GM08714 (cell line): Measurements from ENCODE around the gene TBX10.
"Not testable (repeated sequence)": the region's sequence is repeated elsewhere in the genome, so short reads cannot be mapped to it uniquely, and the experiment has no call there.

ENCODE experiments used
- H3K4me3 ChIP-seq: fragments of 200-500 bp; sonication (Bioruptor generic); 2 replicates; pipeline ENCODE4 v1.5.1; 2014; ENCODE audit warnings: mild to moderate bottlenecking, low read length, inconsistent platforms
- ZNF274 ChIP-seq: IDR thresholded peaks from 2 replicates; pipeline ENCODE4 v1.6.1; 2012; ENCODE audit warnings: mild to moderate bottlenecking, low read depth, low read length

Gene TBX10

DNA sequence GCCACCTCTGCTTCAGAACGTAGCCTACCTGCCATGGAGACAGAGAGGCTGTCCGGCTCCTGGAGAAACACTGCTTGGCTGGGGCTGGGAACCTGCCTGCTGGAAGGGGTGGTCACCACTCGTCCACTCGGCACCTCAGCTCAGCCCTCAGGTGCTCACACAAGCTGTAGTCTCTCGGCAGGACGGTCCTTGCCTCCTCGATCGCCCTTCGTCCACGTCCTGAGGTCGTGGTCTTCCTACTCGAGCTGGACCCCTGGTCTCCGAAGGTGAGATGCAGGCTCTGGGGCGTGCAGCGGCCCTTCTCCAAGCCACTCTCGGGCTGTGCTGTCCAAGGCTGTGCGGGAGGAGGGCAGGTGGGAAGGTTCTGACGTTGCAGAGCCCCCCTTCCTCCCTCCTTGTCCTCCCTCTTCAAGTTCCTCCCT lies at the start of gene TBX10:
TSS of gene TBX10 (minus strand) at position 326 of the 422 bp plus-strand sequence. CDS start at position 35, 291 bp downstream.
- no peak for TF ChIP-seq ZNF274
- no peak within 1 kb of the TSS for H3K4me3 ChIP-seq

DNA sequence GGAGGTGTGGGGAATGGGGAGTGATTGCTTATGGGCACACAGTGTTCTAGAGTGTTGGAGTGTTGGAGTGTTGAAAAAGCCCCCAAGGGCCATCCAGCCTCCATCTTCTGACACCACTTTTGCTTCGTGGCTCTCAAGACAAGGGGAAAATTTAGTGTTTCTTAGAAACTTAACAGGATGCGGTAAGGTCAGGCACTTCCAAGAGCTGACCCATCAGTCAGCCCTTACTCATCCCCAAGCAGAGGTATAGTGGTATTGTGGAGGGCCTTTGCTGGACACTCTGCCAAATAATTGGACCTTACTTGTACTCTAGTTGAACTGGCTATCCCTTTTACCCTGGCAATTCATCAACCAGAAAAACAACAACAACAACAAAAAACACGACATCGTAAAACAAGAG lies 49.6 kb upstream of the TBX10 start:
- no peak overlapping the region for H3K4me3 ChIP-seq
- no peak for TF ChIP-seq ZNF274

DNA sequence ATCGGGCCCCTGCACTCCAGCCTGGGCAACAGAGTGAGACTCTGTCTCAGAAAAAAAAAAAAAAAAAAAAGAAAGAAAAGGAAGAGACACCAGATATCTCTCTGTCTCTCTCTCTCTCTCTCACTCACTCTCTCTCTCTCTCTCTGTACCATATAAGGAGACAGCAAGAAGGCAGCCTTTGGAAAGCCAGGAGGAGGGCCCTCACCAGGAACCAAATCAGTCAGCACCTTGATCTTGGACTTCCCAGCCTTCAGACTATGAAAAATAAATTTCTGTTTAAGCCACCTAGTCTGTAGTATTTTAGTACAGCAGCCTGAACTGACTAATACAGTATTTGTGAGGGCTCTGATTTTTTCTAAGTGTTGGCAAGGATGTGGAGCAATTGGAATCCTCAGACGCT lies 48.4 kb upstream of the TBX10 start:
- no peak for TF ChIP-seq ZNF274
- no peak overlapping the region for H3K4me3 ChIP-seq

DNA sequence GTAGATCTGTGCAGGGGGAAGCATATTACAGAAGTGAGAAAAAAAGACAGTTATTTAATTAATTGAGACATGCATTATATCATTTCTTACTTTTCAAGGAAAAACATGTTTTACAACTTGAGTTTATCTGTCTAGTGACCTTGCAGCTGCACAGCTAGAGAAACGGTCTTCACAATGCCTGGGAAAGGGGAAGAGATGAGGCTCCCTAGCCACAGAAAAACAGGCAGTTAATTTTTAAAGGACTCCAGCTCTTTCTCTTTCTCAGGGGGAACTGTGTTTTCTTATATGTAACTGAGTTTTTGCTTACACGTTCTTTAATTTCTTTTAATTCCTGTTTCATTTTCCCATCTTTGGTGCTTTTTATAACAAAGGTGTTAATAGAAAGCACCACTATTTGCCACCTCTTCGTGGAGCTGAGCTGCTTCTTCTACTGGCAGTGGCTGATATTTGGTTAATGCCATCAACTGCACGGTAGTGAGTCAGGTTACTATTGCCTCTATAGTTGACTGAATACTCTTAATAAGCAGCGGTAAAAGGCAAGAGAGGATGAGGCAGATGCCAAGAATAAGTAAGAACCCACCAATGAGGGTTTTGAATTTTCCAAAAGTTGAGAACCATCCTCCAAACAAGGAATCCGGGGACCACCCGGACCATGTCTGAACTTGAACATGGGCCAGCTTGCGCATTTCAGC lies 46.2 kb upstream of the TBX10 start:
- H3K4me3 ChIP-seq = not testable (repeated sequence)

DNA sequence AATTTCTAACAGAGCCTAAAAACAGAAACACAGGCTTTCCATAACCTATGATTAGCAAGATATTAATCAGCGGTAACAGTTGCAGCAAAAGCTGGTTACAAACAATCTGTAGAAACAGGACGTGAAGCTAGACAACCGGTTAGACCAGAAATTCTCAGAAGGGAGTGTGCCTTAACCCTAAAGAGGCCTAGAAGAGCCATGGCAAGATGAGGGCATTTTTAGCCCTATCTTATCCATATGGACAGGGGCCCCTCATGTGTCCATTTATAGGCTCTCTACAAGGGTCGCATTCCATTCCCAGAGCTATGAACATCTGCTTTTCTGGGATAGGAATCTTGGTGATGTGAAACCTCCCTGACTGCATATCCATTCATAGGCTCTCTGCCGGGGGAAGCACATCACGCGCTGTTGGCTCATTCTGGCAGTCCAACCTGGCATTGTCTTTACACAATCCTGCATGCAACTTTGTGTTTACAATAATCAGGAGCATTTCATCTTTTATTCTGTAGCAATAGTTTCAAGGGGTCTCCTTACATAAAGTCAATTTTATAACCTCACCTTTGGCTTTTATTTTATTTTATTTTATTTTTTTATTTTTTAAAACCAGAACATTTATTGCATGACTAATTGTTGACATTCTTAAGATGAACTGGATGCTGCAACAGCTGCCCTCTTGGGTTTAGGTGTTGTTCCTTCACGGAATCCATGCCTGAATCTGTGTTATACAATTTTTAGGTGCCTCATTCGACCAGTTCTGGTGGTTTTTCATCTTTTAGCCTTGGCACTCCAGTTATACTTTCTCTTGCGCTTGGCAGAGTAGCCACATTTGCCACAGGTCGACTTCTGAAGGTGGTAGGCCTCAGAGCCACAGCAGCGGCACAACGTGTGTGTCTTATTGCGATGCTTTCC lies 42.8 kb upstream of the TBX10 start:
- H3K4me3 ChIP-seq = not testable (repeated sequence)

DNA sequence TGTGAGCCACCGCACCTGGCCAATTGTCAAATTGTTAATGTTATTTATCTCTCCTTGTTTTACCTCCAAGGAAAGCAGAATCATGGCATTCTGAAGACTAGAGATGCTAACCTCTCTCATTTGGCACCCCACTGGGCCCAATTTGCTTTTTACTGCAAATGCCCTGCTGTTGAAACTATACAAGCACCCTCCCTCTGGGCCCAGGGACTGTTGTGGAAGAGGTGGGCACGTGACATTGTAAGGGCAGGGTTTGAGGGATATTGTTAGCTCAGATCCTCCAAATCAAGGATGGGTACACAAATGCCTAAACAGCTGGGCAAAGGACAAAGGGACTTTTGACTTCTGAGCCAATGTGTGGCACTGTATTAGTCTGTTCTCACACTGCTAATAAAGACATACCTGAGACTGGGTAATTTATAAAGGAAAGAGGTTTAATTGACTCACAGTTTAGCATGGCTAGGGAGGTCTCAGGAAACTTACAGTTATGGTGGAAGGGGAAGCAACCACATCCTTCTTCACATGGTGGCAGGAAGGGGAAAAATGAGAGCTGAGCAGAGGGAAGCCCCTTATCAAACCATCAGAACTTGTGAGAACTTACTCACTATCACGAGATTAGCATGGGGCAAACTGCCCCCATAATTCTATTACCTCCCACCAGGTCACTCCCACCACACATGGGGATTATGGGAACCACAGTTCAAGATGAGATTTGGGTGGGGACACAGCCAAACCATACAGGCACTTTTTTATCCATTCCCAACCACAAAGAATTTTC lies 41.3 kb upstream of the TBX10 start:
- TF ChIP-seq ZNF274 = no peak
- H3K4me3 ChIP-seq = no peak overlapping the region

DNA sequence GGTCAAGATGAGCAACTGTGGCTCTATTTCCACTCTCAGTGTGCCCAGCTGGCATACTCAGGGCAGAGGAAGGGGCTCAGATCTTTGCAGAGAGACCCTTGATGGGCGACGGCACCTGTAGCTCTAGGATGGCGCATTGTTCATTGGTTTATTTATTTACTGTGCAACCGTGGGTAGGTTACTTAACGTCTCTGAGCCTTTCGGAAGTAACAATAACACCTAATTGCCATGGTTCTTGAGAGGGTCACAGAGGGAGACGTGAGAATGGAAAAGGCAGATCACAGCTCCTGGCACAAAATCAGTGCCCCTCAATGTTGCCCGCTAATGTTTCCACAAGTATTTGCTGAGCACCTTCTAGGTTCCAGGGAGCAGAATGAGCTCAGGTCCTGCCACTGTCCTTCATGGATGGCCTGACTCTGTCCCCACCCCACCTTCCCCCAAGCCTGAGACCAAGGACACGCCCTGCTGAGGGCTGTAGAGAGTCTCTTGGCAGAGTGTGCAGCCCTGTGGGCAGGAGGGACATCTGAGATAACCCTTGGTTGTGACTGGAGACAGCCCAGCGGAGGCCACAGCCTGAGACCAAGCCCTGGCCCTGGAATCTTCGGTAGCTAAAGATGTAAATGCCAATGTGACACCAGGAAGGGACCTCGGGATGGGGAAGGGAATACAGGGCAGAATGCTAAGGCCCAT lies 35.6 kb upstream of the TBX10 start:
- TF ChIP-seq ZNF274 = no peak
- no peak overlapping the region for H3K4me3 ChIP-seq

DNA sequence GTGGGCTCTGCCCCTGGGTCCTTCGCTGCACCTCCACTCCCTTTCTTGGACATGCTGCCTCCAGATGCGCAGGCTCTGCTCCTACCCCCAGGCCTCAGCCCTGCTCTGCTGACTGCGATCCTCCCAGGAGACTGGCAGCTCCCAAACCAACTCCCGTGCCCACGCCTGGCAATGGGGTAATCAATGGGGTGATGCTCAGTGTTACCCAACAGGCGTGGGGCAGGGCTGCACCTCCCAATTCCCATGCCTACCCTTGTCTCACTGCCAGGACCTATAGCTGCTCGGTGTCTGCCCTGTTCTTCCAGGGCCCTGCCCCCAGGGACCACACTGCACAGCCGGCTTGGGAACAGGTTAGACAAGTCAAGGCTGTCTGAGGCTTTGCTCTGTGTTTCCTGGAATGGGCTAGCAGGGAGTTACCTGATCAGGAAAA lies 34.9 kb upstream of the TBX10 start, which contains the start of gene ALDH3B2:
TSS of gene ALDH3B2 (minus strand) at position 182 of the 430 bp plus-strand sequence. CDS start 7,688 bp downstream, outside the sequence.
- TF ChIP-seq ZNF274 = no peak
- H3K4me3 ChIP-seq = no peak within 1 kb of the TSS

DNA sequence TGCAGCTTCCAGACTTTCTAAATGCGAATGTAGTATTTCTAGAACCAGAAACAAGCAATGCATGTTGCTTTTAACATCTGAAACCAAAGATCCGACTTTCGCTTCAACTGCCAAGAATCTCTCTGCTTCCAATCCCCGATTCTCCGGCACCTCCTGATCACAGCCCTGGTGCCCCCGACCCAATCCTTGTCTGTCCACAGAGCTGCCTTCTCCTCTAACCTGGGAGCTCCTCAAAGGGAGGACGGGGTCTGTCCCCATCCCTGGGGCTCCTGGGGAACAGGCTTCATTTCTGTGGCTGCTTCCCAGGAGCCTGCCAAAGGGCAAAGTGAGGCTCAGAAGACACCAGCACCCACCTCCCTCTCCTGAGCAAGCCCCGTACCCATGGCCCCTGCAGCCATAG lies 34.3 kb upstream of the TBX10 start:
- H3K4me3 ChIP-seq = no peak overlapping the region
- TF ChIP-seq ZNF274 = no peak

DNA sequence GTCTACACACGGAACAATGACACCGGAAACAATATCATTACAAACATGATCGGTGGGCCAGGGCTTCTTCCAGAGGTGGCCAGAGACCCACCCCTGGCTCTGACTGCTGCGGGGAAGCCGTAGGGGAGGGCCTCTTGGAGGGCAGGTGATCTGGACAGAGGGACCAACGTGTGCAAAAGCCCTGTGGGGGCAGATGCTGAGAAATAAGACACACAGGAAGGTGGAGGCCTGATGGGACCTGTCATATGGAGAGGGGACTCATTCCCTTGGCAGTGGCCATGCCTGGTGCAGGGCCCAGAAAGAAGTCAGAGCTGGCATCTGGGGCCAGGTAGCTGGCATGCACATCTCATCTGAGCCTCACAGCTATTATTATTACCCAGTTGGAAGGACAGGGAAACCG lies 33.8 kb upstream of the TBX10 start:
- no peak for TF ChIP-seq ZNF274
- no peak overlapping the region for H3K4me3 ChIP-seq

DNA sequence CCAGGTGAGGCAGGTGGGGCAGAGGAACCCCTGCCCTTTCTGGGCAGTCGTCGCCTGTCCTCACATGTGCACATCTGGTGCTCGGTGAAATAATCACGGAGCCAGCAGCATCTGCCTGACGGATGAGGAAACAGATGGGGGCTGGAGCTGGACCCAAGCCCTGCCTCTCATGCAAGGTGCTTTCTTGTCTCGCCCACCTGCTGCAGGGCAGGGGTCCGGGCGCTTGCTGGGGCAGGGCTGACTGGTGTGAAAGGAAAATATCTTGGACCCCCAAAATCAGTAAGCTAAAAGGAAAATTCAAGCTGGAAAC lies 31.6 kb upstream of the TBX10 start:
- TF ChIP-seq ZNF274 = no peak
- H3K4me3 ChIP-seq = no peak overlapping the region

DNA sequence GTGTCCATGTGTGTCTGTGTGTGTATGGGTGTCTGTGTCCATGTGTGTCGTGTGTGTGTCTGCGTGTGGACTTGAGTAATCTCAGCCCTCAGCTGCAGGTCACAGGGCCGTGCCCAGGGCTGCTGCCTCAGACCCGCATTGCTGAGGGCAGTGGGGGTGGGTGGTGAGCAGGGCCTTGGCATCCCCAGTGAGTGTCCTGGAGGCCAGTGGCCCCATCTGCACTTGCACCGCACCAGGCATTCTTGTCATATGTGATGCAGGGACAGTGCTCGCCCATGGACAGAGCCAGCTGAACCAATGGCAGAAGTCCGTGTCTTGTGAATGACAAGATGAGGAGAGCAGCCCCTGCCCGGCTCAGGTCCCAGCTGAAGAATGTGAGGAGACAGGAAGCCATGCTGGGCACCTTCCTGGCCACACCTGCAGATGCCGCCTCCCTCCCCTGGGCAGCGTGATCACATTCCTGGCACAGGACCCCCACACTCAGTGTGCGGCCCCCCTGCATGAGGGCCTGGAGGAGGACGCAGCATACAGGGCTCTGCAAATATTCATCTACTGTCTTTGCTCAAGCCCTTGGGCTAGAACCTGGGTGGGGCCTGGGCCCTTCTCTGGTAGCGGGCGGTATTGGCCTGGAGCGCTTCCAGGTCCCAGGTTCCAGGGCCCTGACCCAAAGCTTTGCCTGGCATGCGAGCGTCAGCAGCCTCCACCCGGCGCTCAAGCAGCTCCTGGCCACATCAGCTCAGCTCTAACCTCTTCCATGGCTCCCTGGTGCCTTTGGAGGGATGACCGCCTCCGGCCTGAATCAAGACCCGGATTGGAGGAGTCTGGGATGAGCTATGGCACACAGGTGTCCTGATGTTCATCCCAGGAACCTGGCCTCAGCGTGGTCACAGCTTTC lies 31.0 kb upstream of the TBX10 start:
- H3K4me3 ChIP-seq = no peak overlapping the region
- no peak for TF ChIP-seq ZNF274

DNA sequence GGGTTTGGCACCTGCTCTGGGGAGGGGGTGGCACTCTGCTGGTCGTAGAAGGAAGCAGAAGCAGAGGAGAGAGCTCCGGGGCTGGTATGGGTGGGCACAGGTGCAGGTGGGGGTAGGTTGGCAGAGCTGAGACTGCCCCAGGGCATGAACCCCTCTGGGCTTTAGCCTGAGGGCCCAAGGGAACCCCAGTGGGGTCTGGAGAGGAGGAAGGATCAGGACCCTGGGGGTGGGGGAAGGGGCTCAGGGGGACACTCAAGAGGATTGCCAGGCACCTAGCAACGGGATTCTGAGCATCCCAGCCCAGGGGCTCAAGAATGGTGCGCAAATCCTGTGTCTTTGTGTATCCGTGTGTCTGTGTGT lies 28.6 kb upstream of the TBX10 start:
- no peak overlapping the region for H3K4me3 ChIP-seq
- no peak for TF ChIP-seq ZNF274
